Sigmoid colon (tissue), 7 donors: ENCODE data around the gene NIM1K. TPM values are rescaled to one million over a fixed set of nuclear protein-coding genes. Genes with fewer than 3 reads are reported as not detected.

Experiments
- DNase-seq: peaks from one replicate; pipeline ENCODE4 v3.0.0-alpha.2; 2019
- H3K27ac ChIP-seq, 4 donors: fragments of 200-600 bp; sonication (generic); one replicate each; pipeline ENCODE4 v1.5.1; 2016 to 2019; ENCODE audit warnings: mild to moderate bottlenecking in 1 of 4
- H3K27me3 ChIP-seq, 3 donors: fragments of 200-600 bp; sonication (generic); one replicate each; pipeline ENCODE4 v1.5.1; 2019; ENCODE audit warnings: mild to moderate bottlenecking in 1 of 3
- H3K36me3 ChIP-seq, 4 donors: fragments of 200-600 bp; sonication (generic); one replicate each; pipeline ENCODE4 v1.5.1; 2016 to 2019
- H3K4me1 ChIP-seq, 4 donors: fragments of 200-600 bp; sonication (generic); one replicate each; pipeline ENCODE4 v1.5.1; 2017 to 2019
- H3K4me3 ChIP-seq, 4 donors: fragments of 200-600 bp; sonication (generic); one replicate each; pipeline ENCODE4 v1.5.1; 2017 to 2019; ENCODE audit warnings: mild to moderate bottlenecking in 2 of 4, moderate library complexity in 1 of 4
- H3K9me3 ChIP-seq, 4 donors: fragments of 200-600 bp in 3 of 4; sonication (generic) in 3 of 4; one replicate each; pipeline versions ENCODE4 v1.5.1 to v1.6.1; 2013 to 2019
- CTCF ChIP-seq, 4 experiments: fragments of 450-650 bp in 3 of 4; fragments of 200-600 bp in 1 of 4; IDR thresholded peaks; one replicate each; pipeline ENCODE4 v1.5.1; 2016 to 2019; ENCODE audit warnings: antibody characterized with exemption in 4 of 4, mild to moderate bottlenecking in 3 of 4, moderate library complexity in 2 of 4
- EP300 ChIP-seq, 4 donors: sonication (generic); formaldehyde crosslinking; IDR thresholded peaks; one replicate each; pipeline ENCODE4 v1.6.1; 2017; ENCODE audit warnings: antibody characterized with exemption in 4 of 4
- POLR2A ChIP-seq, 2 donors: fragments of 450-650 bp; IDR thresholded peaks; one replicate each; pipeline ENCODE4 v1.6.1; 2016; ENCODE audit warnings: antibody characterized with exemption in 2 of 2, mild to moderate bottlenecking in 2 of 2, moderate library complexity in 2 of 2
- POLR2AphosphoS5 ChIP-seq, 4 donors: sonication (generic); formaldehyde crosslinking; IDR thresholded peaks; one replicate each; pipeline ENCODE4 v1.6.1; 2017; ENCODE audit warnings: antibody characterized with exemption in 4 of 4
- WGBS, 2 donors: extraction: QIAGEN DNeasy Blood & Tissue Kit; methylation state at CpG; one replicate each; pipeline ENCODE4 v1.1.7; 2013; 5-methylcytosine and 5-hydroxymethylcytosine counted together
- intact Hi-C: fragments of 100-400 bp; cut with DNase I; formaldehyde crosslinking; loops from one replicate; pipeline ENCODE4 v1.15.1; 2023
- polyA plus RNA-seq, 3 donors: library from polyadenylated mRNA; stranded (reverse); fragments of 200-250 nt; gene quantifications; one replicate each; pipeline ENCODE4 v1.2.3, GENCODE V29; 2013
- total RNA-seq, 4 donors: library from RNA; depleted of rRNA; stranded (reverse); fragments of >200 nt; gene quantifications; one replicate each; pipeline ENCODE4 v1.1.0, GENCODE V29; 2016
- donor health status: healthy with polysubstance abuse.
- donor health status: Bipolar disorder and iron deficiency.
- donor health status: healthy.

Gene NIM1K
- total and polyA plus RNA-seq, 7 donors = 0.28 to 3.6 (median 0.68) TPM; not detected in 2

DNA sequence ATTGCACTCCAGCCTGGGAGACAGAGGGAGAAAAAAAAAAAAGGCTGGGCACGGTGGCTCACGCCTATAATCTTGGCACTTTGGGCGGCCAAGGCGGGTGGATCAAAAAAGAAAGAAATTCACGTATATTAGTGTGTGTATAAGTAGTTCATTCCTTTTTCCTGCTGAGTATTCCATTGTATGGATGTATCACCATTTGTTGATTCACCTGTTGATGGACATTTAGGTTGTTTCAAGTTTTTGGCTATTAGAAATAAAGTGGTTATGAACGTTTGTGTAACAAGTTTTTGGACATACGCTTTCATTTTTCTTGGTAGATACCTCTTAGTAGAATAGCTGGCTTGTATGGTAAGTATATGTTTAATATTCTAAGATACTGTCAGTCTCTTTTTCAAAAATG lies 42.8 kb upstream of the NIM1K start:
- Histone ChIP-seq H3K36me3 (peaks cover 0 to 4% (median 0%) of the 10 kb centered on the region in 4 donors), H3K27ac (no peak overlapping the region), H3K4me1 (peaks cover 0 to 7% (median 0%) of the 10 kb centered on the region in 4 donors), H3K27me3 (no peaks in the 10 kb centered on the region), H3K4me3 (no peak overlapping the region), H3K9me3 (no peaks in the 10 kb centered on the region)
- no peak for TF ChIP-seq POLR2A (IDR thresholded peaks at IDR 0.05)
- TF ChIP-seq CTCF (IDR thresholded peaks at IDR 0.05) = no peak
- TF ChIP-seq POLR2AphosphoS5 (IDR thresholded peaks at IDR 0.05) = no peak
- no peak for TF ChIP-seq EP300 (IDR thresholded peaks at IDR 0.05)
- no peak for DNase-seq
- WGBS, 2 donors = 91 to 96% methylated on average over 7 of the region's 7 CpGs
- intact Hi-C loops = no loop called here

DNA sequence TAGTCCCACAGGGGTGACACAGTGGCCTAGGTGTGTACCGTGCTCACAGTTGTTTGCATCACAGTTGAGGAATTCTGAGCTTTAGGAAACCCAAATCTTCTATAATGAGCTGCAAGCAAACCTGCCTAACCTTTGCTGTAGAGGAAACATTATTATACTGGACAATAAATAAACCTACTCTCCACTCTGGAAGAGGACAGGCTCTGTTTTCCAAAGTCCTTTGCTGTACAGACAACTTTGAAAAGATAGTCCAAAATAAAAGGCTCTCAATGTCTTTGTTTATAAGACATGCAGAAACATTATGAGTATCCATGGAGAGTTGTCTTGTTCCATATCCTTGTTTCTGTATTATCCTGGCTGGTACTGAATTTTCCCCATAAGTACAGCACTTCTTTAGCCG lies 42.0 kb upstream of the NIM1K start:
- intact Hi-C loops = no loop called here
- Histone ChIP-seq H3K36me3 (peaks cover 0 to 4% (median 0%) of the 10 kb centered on the region in 4 donors), H3K4me1 (peaks cover 0 to 7% (median 0%) of the 10 kb centered on the region in 4 donors), H3K27me3 (no peaks in the 10 kb centered on the region), H3K4me3 (no peak overlapping the region), H3K9me3 (no peaks in the 10 kb centered on the region), H3K27ac (no peak overlapping the region)
- no peak for TF ChIP-seq CTCF (IDR thresholded peaks at IDR 0.05)
- no peak for TF ChIP-seq POLR2A (IDR thresholded peaks at IDR 0.05)
- no peak for TF ChIP-seq EP300 (IDR thresholded peaks at IDR 0.05)
- no peak for TF ChIP-seq POLR2AphosphoS5 (IDR thresholded peaks at IDR 0.05)
- WGBS, 2 donors = 89 to 96% methylated on average over 2 of the region's 2 CpGs
- DNase-seq = no peak

- Histone ChIP-seq H3K27me3 (no peaks in the 10 kb centered on the region), H3K27ac (no peak overlapping the region), H3K9me3 (no peaks in the 10 kb centered on the region), H3K4me1 (peaks cover 0 to 7% (median 0%) of the 10 kb centered on the region in 4 donors), H3K36me3 (peaks cover 0 to 4% (median 0%) of the 10 kb centered on the region in 4 donors), H3K4me3 (no peak overlapping the region)
- DNase-seq = no peak
- intact Hi-C loops = no loop called here
- WGBS, 2 donors = 77 to 86% methylated on average over 2 of the region's 2 CpGs
- TF ChIP-seq EP300 (IDR thresholded peaks at IDR 0.05) = no peak
- TF ChIP-seq POLR2A (IDR thresholded peaks at IDR 0.05) = no peak
- TF ChIP-seq CTCF (IDR thresholded peaks at IDR 0.05) = no peak
- no peak for TF ChIP-seq POLR2AphosphoS5 (IDR thresholded peaks at IDR 0.05)
Measured at GRCh38 chr5:43150748-43151147, 41.3 kb upstream of the NIM1K start.

GRCh38 chr5:43152946-43153345 lies 39.1 kb upstream of the NIM1K start:
- no peaks in the 10 kb centered on the region for H3K9me3 ChIP-seq
- WGBS, 2 donors = 85 to 90% methylated on average over 3 of the region's 3 CpGs
- no peak for TF ChIP-seq POLR2A (IDR thresholded peaks at IDR 0.05)
- TF ChIP-seq POLR2AphosphoS5 (IDR thresholded peaks at IDR 0.05) = no peak
- intact Hi-C loops = no loop called here
- H3K36me3 ChIP-seq = peaks cover 0 to 4% (median 0%) of the 10 kb centered on the region in 4 donors
- H3K4me1 ChIP-seq = peaks cover 0 to 7% (median 0%) of the 10 kb centered on the region in 4 donors
- H3K4me3 ChIP-seq = no peak overlapping the region
- no peak overlapping the region for H3K27ac ChIP-seq
- no peaks in the 10 kb centered on the region for H3K27me3 ChIP-seq
- DNase-seq = no peak

DNA sequence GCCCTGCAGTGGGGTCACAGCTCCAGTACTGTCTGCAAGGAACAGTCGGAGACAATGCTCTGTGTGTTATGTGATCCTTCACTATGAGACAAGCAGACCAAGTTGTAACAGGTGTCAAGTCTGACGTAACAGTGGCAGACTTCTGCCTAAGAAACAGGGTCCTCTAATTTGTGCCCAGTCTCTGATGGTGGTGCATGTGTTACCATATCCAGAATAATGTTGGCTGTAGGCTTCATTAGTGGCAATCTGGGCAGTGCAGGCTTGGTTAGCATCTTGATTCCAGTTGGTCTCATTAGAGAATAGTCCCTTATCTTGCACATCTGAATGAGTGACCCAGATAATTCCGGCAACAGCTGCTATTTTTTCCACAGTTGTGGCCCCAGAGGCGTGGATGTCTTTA lies 37.6 kb upstream of the NIM1K start:
- Histone ChIP-seq H3K36me3 (peaks cover 0 to 5% (median 2%) of the 10 kb centered on the region in 4 donors), H3K27ac (no peak overlapping the region), H3K27me3 (no peaks in the 10 kb centered on the region), H3K4me3 (no peak overlapping the region), H3K9me3 (no peaks in the 10 kb centered on the region), H3K4me1 (peaks cover 0 to 7% (median 0%) of the 10 kb centered on the region in 4 donors)
- DNase-seq = no peak
- no peak for TF ChIP-seq POLR2AphosphoS5 (IDR thresholded peaks at IDR 0.05)
- no peak for TF ChIP-seq CTCF (IDR thresholded peaks at IDR 0.05)
- intact Hi-C loops = no loop called here
- 93 to 95% methylated on average over 4 of the region's 4 CpGs for WGBS, 2 donors
